ENCODE results near the gene NFATC2.
A peak's percentile ranks its signal among the peaks of the same experiment; 100 is the strongest.

Gene NFATC2

DNA sequence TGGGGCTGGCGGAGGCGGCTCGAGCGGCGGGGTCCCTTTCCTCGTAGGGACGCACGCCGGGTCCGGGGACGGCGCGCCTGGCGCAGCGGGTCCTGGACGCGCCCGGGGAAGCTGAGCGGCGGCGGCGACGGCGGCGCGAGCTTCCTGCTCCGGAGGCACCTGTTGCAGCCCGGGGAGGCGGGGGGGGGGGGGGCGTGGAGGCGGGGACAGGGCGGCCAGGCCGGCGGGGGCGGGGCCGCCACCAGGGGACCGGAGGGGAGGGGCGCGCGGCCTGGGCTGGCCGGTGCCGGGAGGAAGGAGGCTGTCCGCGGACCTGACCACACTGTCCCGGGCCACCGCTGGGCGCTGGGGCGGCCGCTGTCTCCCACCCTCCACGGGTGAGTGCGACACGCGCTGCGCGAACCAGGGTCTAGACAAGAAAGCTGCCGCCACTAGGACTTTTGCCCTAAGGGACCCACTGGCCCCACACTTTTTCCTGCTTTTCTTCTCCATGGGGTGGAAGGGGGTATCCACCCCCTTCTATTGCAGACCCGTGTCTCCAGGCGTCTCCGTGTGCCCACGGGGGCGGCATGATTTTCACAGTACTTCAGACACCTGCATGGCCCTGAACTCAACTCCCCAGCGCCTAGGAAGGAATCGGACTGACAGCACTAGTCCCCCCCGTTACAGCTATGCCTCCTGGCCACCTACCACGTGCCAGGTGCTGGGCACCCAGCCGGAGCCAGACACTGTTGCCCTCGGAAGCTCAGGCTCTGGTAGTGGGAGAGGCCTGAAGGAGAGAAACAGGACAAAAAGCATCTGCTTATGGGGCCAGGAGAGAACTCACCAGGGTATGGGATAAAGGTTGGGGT, at the start of gene NFATC2:
NFATC2 (minus strand) TSS at position 149 of the 851 bp plus-strand sequence. CDS start 220 bp downstream, outside the sequence.
- DNase-seq (ENCODE audit: low spot score): no peak
- FAIRE-seq: no peak

- no peak for FAIRE-seq
- DNase-seq (ENCODE audit: low spot score): no peak
These were observed 49.4 kb upstream of the NFATC2 start for GRCh38 chr20:51591871-51592270.

- DNase-seq (ENCODE audit: low spot score): no peak
These were observed 46.2 kb upstream of the NFATC2 start for GRCh38 chr20:51588762-51589161.

DNA sequence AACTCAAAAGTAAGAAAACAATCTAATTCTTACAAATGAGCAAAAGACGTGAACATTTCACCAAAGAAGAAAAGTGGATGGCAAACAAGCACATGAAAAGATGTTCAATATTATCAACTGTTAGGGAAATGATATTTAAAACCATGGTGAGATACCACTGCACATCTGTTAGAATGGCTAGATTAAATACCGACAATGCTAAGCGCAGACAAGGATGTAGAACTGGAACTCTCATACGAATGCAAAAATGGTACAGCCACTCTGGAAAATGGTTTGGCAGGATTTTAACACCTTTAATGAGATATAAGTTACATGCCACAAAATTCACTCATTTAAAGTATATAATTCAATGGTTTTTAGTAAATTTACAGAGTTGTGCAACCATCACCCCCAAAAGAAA, 44.6 kb upstream of the NFATC2 start:
- FAIRE-seq (no peak), DNase-seq (ENCODE audit: low spot score) (no peak)

More at GRCh38 chr20:51588762-51589161, 46.2 kb upstream of the NFATC2 start:
- no peak for FAIRE-seq

DNA sequence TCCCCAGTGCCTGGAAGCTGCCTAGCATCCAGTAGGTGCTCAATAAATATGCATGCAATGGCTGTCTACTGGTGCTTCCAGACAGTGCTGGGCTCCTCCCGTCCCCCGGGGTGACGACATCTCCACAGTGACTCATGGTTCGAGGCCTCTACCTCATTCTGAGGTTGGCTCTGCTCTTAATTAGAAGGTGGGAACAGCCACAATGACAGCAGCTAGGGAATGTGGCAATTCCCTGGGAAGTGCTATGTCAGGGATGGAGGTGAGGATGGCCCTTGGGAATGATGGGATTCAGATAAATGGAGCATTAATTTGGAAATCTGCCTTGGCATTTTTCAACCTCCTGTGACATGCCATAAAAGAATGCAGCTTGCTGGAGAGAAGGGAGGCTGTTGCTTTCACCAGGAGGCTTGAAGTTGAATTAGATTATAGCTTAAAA, 43.5 kb upstream of the NFATC2 start:
- DNase-seq (ENCODE audit: low spot score) (peak; percentile 85), FAIRE-seq (peak; percentile 68)

DNA sequence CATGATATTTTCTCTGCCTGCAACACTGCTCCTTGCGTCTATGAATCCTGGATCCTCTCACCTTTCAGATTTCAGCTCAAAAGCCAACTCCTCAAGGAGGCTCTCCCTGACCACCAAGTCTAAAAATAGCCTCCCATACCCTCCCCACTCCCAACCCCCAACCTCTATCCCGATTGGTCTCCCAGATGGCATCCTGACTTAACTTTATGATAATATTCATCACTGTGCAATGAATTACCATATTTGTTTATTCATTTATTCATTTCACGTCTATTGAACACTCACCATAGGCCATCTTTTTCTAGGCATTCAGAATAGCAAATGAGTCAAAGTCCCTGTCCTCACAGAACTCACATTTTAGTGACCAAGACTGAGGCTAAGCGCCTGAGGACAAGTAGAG, 42.6 kb upstream of the NFATC2 start:
- DNase-seq (ENCODE audit: low spot score): no peak
- no peak for FAIRE-seq

- FAIRE-seq (no peak), DNase-seq (ENCODE audit: low spot score) (no peak)
These were observed 42.2 kb upstream of the NFATC2 start for GRCh38 chr20:51584737-51585136.

GRCh38 chr20:51584116-51584515, 41.6 kb upstream of the NFATC2 start:
- DNase-seq (ENCODE audit: low spot score) (peak; percentile 32), FAIRE-seq (no peak)

GRCh38 chr20:51583499-51583898, 41.0 kb upstream of the NFATC2 start:
- no peak for FAIRE-seq
- no peak for DNase-seq (ENCODE audit: low spot score)

- FAIRE-seq (no peak), DNase-seq (ENCODE audit: low spot score) (no peak)
These were observed 40.6 kb upstream of the NFATC2 start for GRCh38 chr20:51583073-51583472.

GRCh38 chr20:51581571-51581970, 39.1 kb upstream of the NFATC2 start:
- DNase-seq (ENCODE audit: low spot score): no peak
- no peak for FAIRE-seq

- peak; percentile 70 for DNase-seq (ENCODE audit: low spot score)
These were observed 36.6 kb upstream of the NFATC2 start for GRCh38 chr20:51579137-51579536.

GRCh38 chr20:51578145-51578459, 35.6 kb upstream of the NFATC2 start:
- DNase-seq (ENCODE audit: low spot score) (no peak), FAIRE-seq (no peak)

More at GRCh38 chr20:51579137-51579536, 36.6 kb upstream of the NFATC2 start:
- peak; percentile 84 for FAIRE-seq

GRCh38 chr20:51577432-51578144, 35.1 kb upstream of the NFATC2 start:
- FAIRE-seq: no peak
- DNase-seq (ENCODE audit: low spot score): no peak

DNA sequence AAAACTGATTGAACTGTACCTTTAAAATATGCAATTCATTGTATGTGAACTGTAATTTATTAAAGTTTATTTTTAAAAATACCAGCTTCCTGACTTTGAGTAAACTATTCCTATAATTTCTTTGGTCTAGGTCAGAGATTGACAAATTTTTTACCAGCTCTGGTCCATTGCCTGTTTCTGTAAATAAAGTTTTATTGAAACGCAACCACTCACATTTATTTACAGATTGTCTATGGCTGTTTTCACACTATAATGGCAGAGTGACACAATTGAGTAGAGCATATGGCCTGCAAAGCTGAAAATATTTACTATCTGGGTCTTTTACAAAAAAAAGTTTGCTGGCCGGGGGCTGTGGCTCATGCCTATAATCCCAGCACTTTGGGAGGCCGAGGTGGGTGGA, 33.0 kb upstream of the NFATC2 start:
- DNase-seq (ENCODE audit: low spot score) (no peak), FAIRE-seq (no peak)

DNA sequence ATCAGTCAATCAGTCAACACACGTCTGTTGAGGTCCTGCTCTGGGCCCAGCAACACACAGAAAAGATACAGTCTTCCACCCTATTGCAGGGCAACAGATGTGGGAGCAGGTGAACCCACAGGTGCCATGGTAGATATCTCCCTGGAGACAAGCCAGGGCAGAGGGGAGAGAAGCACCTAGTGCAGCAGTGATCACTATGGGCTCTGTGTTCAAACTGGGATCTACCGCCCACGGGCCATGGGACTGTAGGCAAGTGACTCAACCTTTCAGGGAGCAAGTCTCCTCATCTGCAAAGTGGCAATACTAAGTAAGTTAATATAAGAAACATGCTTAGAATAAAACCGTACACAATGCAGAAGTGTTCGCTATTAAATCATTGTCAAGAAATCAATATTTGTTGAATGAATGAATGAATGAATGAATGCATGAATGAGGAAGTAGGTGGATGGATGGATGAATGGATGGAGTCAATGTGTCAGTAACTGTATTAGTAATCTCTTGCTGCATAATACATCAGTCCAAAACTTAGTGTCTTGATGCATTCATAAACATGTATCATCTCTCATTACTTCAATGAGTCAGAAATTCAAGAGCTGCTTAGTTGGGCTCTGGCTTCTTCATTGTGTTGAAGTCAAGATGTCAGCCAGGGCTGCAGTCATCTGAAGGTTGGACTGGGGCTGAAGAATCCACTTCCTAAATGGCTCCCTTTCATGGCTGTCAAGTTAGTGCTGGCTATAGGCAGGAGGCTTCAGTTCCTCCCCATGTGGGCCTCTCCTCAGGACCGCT, 31.9 kb upstream of the NFATC2 start:
- FAIRE-seq (no peak), DNase-seq (ENCODE audit: low spot score) (no peak)

- FAIRE-seq (no peak), DNase-seq (ENCODE audit: low spot score) (no peak)
These were observed 31.2 kb upstream of the NFATC2 start for GRCh38 chr20:51573576-51574243.

DNA sequence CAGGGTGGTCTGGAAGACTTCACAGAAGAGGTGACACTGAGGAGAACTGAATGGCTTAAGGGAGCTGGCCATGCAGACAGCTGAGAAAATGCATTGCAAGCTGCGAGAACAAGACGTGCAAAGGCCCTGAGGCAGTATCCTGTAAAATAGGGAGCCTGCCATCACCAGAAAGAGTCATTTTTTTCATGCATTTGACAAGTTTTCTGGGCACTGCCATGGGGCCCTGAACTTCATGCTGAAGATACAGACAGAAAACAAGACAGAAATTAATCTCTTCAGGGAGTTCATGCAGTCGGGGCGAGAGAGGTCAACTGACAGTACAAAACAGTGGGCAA, 28.9 kb upstream of the NFATC2 start:
- DNase-seq (ENCODE audit: low spot score) (no peak), FAIRE-seq (no peak)

- no peak for DNase-seq (ENCODE audit: low spot score)
- FAIRE-seq: no peak
These were observed 28.4 kb upstream of the NFATC2 start for GRCh38 chr20:51570739-51571459.

GRCh38 chr20:51569815-51570738, 27.6 kb upstream of the NFATC2 start:
- DNase-seq (ENCODE audit: low spot score): no peak
- no peak for FAIRE-seq

Measured in RCC 7860 (cell line).